ENCODE results near the gene CASP14. TPM values are rescaled to one million over a fixed set of nuclear protein-coding genes. Genes with fewer than 3 reads are reported as not detected.
"Not testable (repeated sequence)": the region's sequence is repeated elsewhere in the genome, so short reads cannot be mapped to it uniquely, and the experiment has no call there.

CASP14 gene
- total RNA-seq, 2 donors from 2014 or later: not detected

- Mint-ChIP-seq H3K36me3 (no peaks in the 10 kb centered on the region), H3K27ac (no peak overlapping the region), H3K9me3 (peaks cover 0 to 5% of the 10 kb centered on the region in 2 donors)
- DNase-seq (ENCODE audit: low spot score in 2 of 2) (no peak), ATAC-seq (no peak)
These were observed 1.6 kb upstream of the CASP14 start for GRCh38 chr19:15047680-15048079.

DNA sequence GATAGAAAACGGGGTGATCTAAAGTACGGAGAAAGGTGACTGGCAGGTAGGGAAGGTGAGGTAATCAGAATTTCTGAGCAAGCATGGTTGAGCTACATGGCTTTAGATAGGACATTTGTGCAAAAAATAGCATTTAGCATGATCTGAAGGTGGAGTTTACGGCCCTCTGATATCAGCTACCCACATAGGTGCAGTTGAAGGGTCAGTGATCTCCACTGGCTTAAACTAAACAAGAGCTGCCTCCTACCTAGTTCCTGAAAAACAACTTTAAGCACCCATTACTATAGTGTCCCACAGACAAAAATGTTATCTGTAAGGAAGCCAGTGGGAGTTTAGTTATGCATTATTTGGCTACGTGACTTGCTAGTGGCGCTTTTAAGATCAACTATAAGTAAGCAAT is 1.2 kb upstream of the CASP14 start:
- H3K36me3 Mint-ChIP-seq: no peaks in the 10 kb centered on the region
- no peak for DNase-seq (ENCODE audit: low spot score in 2 of 2)
- peaks cover 0 to 5% of the 10 kb centered on the region in 2 donors for H3K9me3 Mint-ChIP-seq
- no peak overlapping the region for H3K27ac Mint-ChIP-seq
- no peak for ATAC-seq

GRCh38 chr19:15050639-15051038 is 1.4 kb downstream of the CASP14 start:
- ATAC-seq (no peak), DNase-seq (ENCODE audit: low spot score in 2 of 2) (no peak)
- Mint-ChIP-seq H3K36me3 (no peaks in the 10 kb centered on the region), H3K27ac (no peak overlapping the region), H3K9me3 (peaks cover 0 to 5% of the 10 kb centered on the region in 2 donors)

DNA sequence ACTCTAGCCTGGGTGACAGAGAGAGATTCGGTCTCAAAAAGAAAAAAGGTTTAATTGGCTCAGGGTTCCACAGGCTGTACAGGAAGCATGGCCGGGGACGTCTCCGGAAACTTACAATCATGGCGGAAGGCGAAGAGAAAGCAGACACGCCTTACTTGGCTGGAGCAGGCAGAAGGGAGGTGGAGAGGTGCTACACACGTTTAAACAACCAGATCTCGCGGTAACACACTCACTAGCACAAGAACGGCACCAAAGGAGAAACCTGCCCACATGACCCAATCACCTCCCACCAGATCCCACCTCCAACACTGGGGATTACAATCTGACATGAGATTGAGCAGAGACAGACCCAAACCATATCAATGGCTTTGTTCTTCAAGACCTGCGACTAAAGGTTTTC is 12.8 kb downstream of the CASP14 start:
- no peak for DNase-seq (ENCODE audit: low spot score in 2 of 2)
- ATAC-seq: no peak
- peaks cover 0 to 6% of the 10 kb centered on the region in 2 donors for H3K9me3 Mint-ChIP-seq
- peaks cover 0 to 6% of the 10 kb centered on the region in 2 donors for H3K36me3 Mint-ChIP-seq
- no peak overlapping the region for H3K27ac Mint-ChIP-seq

DNA sequence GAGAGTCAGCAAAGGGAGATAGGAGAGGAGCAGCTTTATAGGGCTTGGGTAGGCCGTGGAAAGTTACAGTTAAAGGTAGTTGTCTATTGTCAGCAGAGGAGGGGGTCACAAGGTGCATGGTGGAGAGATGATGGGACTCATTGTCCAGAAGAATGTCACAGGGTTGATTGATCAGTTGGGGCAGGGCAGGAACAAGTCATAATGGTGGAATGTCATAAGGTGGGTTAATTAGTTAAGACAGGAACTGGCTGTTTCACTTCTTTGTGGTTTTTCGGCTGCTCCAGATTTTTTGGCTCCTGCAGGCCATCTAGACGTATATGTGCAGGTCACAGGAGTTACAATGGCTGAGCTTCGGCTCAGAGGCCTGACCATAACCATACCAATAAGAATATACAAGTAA is 21.1 kb downstream of the CASP14 start:
- not testable (repeated sequence) for DNase-seq (ENCODE audit: low spot score in 2 of 2); ATAC-seq; H3K9me3 Mint-ChIP-seq; H3K27ac Mint-ChIP-seq; H3K36me3 Mint-ChIP-seq

GRCh38 chr19:15072930-15073647 is 23.8 kb downstream of the CASP14 start:
- Mint-ChIP-seq H3K36me3 (no peaks in the 10 kb centered on the region), H3K27ac (no peak overlapping the region), H3K9me3 (no peaks in the 10 kb centered on the region)
- no peak for ATAC-seq
- DNase-seq (ENCODE audit: low spot score in 2 of 2): no peak

DNA sequence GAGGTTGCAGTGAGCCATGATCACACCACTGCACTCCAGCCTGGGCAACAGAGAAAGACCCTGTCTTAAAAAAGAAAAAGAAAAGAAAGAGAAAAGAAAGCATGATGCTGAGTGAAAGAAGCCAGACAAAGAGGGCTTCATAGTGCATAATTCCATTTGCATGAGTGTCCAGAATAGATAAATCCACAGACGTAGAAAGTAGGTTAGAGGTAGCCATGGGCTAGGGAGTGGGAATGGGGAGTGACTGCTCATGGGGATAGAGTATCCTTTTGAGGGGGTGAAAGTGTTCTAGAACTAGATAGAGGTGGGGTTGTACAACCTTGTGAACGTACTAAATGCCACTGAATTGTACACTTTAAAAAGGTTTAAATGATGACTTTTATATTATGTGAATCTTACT is 25.1 kb downstream of the CASP14 start:
- Mint-ChIP-seq H3K9me3 (no peaks in the 10 kb centered on the region), H3K27ac (no peak overlapping the region)

DNA sequence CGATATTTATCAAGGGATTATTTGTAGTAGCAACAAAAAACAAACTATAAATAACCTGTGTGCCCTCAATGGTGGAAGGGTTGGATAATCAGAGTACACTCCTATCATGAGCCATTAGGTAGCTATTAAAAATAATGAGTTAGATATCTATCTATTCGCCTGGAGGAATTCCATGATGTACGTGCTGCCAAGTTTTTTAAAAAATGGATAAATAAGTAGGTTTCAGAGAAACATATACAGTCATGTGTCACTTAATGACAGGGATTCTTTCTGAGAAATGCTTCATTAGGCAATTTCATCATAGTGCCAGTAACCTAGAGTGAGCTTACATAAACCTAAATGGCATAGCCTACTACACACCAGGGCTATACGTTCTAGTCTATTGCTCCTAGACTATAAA is 26.5 kb downstream of the CASP14 start:
- no peak for DNase-seq (ENCODE audit: low spot score in 2 of 2)
- ATAC-seq: no peak
- H3K36me3 Mint-ChIP-seq: no peaks in the 10 kb centered on the region
- H3K9me3 Mint-ChIP-seq: no peaks in the 10 kb centered on the region
- no peak overlapping the region for H3K27ac Mint-ChIP-seq

More for the DNA sequence above, 25.1 kb downstream of the CASP14 start:
- DNase-seq (ENCODE audit: low spot score in 2 of 2) (no peak), ATAC-seq (no peak)
- H3K36me3 Mint-ChIP-seq: no peaks in the 10 kb centered on the region

DNA sequence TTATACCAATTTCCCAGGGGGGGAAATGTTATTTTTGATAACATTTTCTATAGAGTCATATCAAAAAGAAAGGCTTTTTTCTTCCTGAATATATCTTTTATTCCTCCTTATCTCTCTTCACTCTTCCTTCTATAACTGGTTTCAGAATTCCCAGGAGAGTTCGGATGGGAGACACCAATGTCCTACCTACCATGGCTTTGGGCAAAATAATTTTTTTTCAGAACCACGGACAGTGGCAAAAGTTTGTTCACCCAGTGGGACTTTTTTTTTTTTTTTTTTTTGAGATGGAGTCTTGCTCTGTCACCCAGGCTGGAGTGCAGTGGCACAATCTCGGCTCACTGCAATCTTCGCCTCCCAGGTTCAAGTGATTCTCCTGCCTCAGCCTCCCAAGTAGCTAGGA is 30.7 kb downstream of the CASP14 start:
- not testable (repeated sequence) for H3K27ac Mint-ChIP-seq; ATAC-seq; H3K9me3 Mint-ChIP-seq; DNase-seq (ENCODE audit: low spot score in 2 of 2); H3K36me3 Mint-ChIP-seq

- Mint-ChIP-seq H3K9me3 (no peaks in the 10 kb centered on the region), H3K27ac (no peak within 1 kb of the TSS)
- no peak for ATAC-seq
These were observed 32.6 kb downstream of the CASP14 start, which contains the start of gene OR1I1 for GRCh38 chr19:15081911-15082310. OR1I1 (plus strand) TSS chr19:15082211; CDS start chr19:15087066, 4,855 bp downstream.

GRCh38 chr19:15087182-15087581 is 37.9 kb downstream of the CASP14 start:
- H3K9me3 Mint-ChIP-seq: no peaks in the 10 kb centered on the region
- ATAC-seq (no peak), DNase-seq (ENCODE audit: low spot score in 2 of 2) (no peak)
- H3K27ac Mint-ChIP-seq: no peak overlapping the region
- H3K36me3 Mint-ChIP-seq: no peaks in the 10 kb centered on the region

More at GRCh38 chr19:15081911-15082310, 32.6 kb downstream of the CASP14 start, which contains the start of gene OR1I1:
- H3K36me3 Mint-ChIP-seq: no peaks in the 10 kb centered on the region
- DNase-seq (ENCODE audit: low spot score in 2 of 2): no peak

DNA sequence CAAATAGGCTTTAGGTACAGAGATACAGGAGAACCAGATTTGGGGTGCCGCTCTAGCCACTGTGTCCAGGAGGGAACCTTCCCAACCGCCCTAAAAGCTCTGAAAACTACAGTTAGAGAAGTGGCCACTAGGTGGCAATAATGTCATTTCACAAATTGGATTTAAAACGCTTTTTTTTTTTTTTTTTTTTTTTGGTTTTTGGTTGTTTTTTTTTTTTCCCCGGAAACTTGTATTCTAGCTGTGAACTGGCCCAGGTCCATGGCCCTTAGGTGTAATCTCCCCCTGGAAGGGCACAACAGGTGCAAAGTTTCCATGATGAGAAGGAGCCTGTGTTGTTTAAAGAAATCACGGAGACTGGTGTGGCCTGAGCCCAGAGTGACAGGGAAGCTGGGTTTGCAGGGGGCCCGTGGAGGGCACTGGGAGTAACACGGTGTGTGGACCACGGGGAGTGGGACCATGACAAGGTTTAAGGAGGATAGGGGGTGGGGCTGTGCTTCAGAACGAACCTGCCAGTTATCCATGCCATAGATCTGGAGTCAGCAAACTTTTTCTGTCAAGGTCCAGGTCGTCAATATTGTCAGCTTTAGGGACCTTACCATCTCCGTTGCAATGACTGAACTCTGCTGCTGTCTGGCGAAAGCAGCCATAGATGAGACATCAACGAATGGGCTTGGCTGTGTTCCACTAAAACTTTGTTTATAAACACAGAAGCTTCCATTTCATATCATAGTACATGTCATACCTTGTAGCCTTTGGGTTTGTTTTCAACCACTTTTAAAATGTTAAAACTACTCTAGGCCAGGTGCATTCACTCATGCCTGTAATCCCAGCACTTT is 42.9 kb downstream of the CASP14 start:
- Mint-ChIP-seq H3K9me3 (no peaks in the 10 kb centered on the region), H3K27ac (peak overlapping the region; percentile 67 to 83), H3K36me3 (no peaks in the 10 kb centered on the region)
- ATAC-seq (peak; percentile 74 to 81), DNase-seq (ENCODE audit: low spot score in 2 of 2) (peak in 1 of 2 donors; percentile 68)

- ATAC-seq (no peak), DNase-seq (ENCODE audit: low spot score in 2 of 2) (no peak)
- H3K36me3 Mint-ChIP-seq: no peaks in the 10 kb centered on the region
- no peak overlapping the region for H3K27ac Mint-ChIP-seq
- H3K9me3 Mint-ChIP-seq: no peaks in the 10 kb centered on the region
These were observed 43.7 kb downstream of the CASP14 start for GRCh38 chr19:15093001-15093400.

GRCh38 chr19:15096223-15096622 is 46.9 kb downstream of the CASP14 start:
- Mint-ChIP-seq H3K9me3 (no peaks in the 10 kb centered on the region), H3K36me3 (no peaks in the 10 kb centered on the region), H3K27ac (no peak overlapping the region)
- ATAC-seq (no peak), DNase-seq (ENCODE audit: low spot score in 2 of 2) (no peak)

GRCh38 chr19:15097980-15098379 is 48.7 kb downstream of the CASP14 start:
- DNase-seq (ENCODE audit: low spot score in 2 of 2); H3K27ac Mint-ChIP-seq; ATAC-seq; H3K36me3 Mint-ChIP-seq; H3K9me3 Mint-ChIP-seq: not testable (repeated sequence)

DNA sequence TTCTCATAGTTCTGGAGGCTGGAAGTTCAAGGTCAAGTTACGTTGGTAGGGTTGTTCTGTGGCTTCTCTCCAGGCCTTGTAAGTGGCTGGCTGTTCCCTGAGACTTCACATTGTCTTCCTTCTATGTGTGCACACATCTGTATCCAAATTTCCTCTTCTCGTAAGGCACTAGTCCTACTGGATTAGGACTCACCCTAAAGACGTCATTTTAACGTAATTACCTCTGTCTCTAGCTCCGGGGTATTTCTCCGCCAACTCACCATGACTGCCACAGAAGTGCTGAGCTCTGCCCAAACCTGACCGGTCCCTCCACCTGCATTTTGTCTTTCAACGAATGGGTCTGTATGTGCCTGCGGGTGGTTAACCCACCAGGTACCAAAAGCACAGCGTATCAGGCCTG is 49.2 kb downstream of the CASP14 start:
- DNase-seq (ENCODE audit: low spot score in 2 of 2) (no peak), ATAC-seq (no peak)
- peaks cover 0 to 8% of the 10 kb centered on the region in 2 donors for H3K36me3 Mint-ChIP-seq
- H3K27ac Mint-ChIP-seq: no peak overlapping the region
- peaks cover 2% of the 10 kb centered on the region in 2 donors for H3K9me3 Mint-ChIP-seq

DNA sequence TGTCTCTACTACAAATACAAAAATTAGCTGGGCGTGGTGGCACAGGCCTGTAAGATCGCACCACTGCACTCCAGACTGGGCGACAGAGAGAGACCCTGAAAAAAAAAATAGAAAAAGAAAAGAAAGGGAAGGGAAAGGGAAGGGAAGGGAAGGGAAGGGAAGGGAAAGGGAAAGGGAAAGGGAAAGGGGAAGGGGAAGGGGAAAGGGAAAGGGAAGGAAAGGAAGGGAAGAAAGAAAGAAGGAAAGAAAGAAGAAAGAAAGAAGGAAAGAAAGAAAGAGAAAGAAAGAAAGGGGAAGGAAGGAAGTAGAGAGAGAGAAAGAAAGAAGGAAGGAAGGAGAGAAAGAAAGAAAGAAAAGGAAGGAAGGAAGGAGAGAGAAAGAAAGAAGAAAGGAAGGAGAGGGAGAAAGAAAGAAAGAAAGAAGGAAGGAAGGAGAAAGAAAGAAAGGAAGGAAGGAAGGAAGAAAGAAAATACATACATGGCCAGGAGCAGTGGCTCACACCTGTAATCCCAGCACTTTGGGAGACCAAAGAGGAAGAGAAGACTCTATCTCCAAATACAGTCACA is 49.8 kb downstream of the CASP14 start:
- H3K27ac Mint-ChIP-seq: no peak overlapping the region
- DNase-seq (ENCODE audit: low spot score in 2 of 2): no peak
- peaks cover 0 to 13% of the 10 kb centered on the region in 2 donors for H3K36me3 Mint-ChIP-seq
- peaks cover 6% of the 10 kb centered on the region in 2 donors for H3K9me3 Mint-ChIP-seq
- ATAC-seq: no peak

Measured in activated naive CD4-positive, alpha-beta T cell treated with anti-CD3 and anti-CD28 coated beads, Interleukin-2, amount 50 U/mL, for 72 hours (primary cell).